Vagina (tissue), 2 donors: Measurements from ENCODE around the gene ENSA. TPM values are rescaled to one million over a fixed set of nuclear protein-coding genes. Genes with fewer than 3 reads are reported as not detected.
"Not testable (repeated sequence)": the region's sequence is repeated elsewhere in the genome, so short reads cannot be mapped to it uniquely, and the experiment has no call there.

ENCODE experiments used
- DNase-seq, 2 donors: peaks; one replicate each; pipeline ENCODE4 v3.0.0-alpha.2; 2017; ENCODE audit errors: extremely low spot score in 2 of 2
- H3K27ac ChIP-seq: fragments of 200-600 bp; sonication (generic); one replicate; pipeline ENCODE4 v1.5.1; 2019
- H3K27me3 ChIP-seq: fragments of 200-600 bp; sonication (generic); one replicate; pipeline ENCODE4 v1.5.1; 2019
- H3K36me3 ChIP-seq, 2 donors: fragments of 200-600 bp; sonication (generic); one replicate each; pipeline ENCODE4 v1.5.1; 2017 to 2019
- H3K4me1 ChIP-seq: fragments of 200-600 bp; sonication (generic); one replicate; pipeline ENCODE4 v1.5.1; 2019
- H3K4me3 ChIP-seq, 2 donors: fragments of 200-600 bp; sonication (generic); 1 replicate in 1 of 2; 2 replicates in 1 of 2; pipeline ENCODE4 v1.5.1; 2016 to 2019
- H3K9me3 ChIP-seq: fragments of 200-600 bp; sonication (generic); one replicate; pipeline ENCODE4 v1.5.1; 2019
- POLR2A ChIP-seq, 2 donors: fragments of 450-650 bp; IDR thresholded peaks; one replicate each; pipeline ENCODE4 v1.6.1; 2017; ENCODE audit warnings: antibody characterized with exemption in 2 of 2, mild to moderate bottlenecking in 2 of 2, moderate library complexity in 2 of 2
- POLR2AphosphoS5 ChIP-seq, 2 donors: sonication (generic); formaldehyde crosslinking; IDR thresholded peaks; one replicate each; pipeline ENCODE4 v1.9.0; 2017; ENCODE audit warnings: antibody characterized with exemption in 2 of 2, mild to moderate bottlenecking in 2 of 2, low read depth in 1 of 2; ENCODE audit not compliant: insufficient read depth in 1 of 2
- intact Hi-C: fragments of 100-400 bp; cut with DNase I; formaldehyde crosslinking; loops from one replicate; pipeline ENCODE4 v1.15.1; 2023
- total RNA-seq: library from RNA; depleted of rRNA; stranded (reverse); fragments of >200 nt; gene quantifications from one replicate; pipeline ENCODE4 v1.2.3, GENCODE V29; 2016
- TF ChIP-seq, protein P1 (sequence below), 3 experiments: fragments of 450-650 bp in 2 of 3; fragments of 200-600 bp in 1 of 3; sonication (generic) in 1 of 3; IDR thresholded peaks; one replicate each; pipeline ENCODE4 v1.5.1; 2017 to 2019; ENCODE audit warnings: antibody characterized with exemption in 3 of 3, mild to moderate bottlenecking in 2 of 3, moderate library complexity in 2 of 3

Gene ENSA
- total RNA-seq, 1 donor from 2014 or later: 117 TPM

DNA sequence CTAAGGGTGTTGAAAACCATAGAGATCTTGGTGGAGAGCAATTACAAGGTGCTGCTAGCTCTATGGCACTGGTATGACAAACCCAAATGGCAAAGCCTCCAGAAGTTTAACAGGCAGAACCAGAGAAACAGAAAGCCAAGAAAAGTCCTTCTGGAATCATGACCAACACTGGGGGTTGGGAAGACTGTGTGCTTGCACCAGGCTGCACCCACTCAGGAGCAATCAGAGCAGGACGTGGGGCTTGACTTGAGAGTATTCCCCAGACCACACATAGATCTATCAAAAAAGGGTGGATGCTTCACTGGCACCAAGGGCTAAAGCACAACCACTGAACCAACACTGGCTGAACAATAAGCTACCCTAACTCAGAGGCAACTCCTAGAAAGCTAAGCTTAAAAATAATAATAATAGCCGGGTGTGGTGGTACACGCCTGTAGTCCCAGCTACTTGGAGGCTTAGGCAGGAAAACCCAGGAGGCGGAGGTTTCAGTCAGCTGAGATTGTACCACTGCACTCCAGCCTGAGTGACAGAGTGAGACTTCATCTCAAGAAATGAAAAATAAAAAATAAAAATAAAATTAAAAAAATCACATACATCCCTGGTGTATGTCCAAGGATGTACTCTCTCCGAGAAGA lies 20.1 kb upstream of the ENSA start:
- peaks cover 5 to 43% of the 10 kb centered on the region in 2 donors for H3K36me3 ChIP-seq
- DNase-seq: no peak
- H3K4me1 ChIP-seq: no peaks in the 10 kb centered on the region
- intact Hi-C loops: loop anchor here (10.0 kb wide), 1 partner anchor 895 kb away; the partner anchor contains the start of gene TUFT1
- no peak for TF ChIP-seq POLR2AphosphoS5 (IDR thresholded peaks at IDR 0.05; ENCODE audit: insufficient read depth in 1 of 2, low read depth in 1 of 2)
- TF ChIP-seq, protein P1, sequence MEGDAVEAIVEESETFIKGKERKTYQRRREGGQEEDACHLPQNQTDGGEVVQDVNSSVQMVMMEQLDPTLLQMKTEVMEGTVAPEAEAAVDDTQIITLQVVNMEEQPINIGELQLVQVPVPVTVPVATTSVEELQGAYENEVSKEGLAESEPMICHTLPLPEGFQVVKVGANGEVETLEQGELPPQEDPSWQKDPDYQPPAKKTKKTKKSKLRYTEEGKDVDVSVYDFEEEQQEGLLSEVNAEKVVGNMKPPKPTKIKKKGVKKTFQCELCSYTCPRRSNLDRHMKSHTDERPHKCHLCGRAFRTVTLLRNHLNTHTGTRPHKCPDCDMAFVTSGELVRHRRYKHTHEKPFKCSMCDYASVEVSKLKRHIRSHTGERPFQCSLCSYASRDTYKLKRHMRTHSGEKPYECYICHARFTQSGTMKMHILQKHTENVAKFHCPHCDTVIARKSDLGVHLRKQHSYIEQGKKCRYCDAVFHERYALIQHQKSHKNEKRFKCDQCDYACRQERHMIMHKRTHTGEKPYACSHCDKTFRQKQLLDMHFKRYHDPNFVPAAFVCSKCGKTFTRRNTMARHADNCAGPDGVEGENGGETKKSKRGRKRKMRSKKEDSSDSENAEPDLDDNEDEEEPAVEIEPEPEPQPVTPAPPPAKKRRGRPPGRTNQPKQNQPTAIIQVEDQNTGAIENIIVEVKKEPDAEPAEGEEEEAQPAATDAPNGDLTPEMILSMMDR (IDR thresholded peaks at IDR 0.05): no peak
- no peak for TF ChIP-seq POLR2A (IDR thresholded peaks at IDR 0.05)
- no peaks in the 10 kb centered on the region for H3K9me3 ChIP-seq
- H3K4me3 ChIP-seq: no peak overlapping the region
- no peak overlapping the region for H3K27ac ChIP-seq
- H3K27me3 ChIP-seq: no peaks in the 10 kb centered on the region

DNA sequence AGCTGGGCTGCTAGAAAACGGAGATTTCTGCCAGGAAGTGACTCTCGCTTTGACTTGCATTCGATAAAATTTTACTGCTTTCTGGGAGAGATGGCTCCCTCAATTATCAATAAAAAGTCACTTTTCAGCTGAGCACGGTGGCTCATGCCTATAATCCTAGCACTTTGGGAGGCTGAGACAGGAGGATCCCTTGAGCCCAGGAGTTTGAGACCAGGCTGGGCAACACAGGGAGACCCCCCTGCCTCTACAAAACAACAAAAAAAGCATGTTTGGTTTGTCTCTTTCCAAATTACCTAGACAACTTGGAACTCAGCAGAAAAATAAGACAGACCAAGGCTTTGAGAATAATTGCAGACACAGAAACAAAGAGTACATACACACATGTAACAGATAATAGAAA lies 12.9 kb upstream of the ENSA start:
- TF ChIP-seq, protein P1 (IDR thresholded peaks at IDR 0.05): no peak
- TF ChIP-seq POLR2A (IDR thresholded peaks at IDR 0.05): no peak
- no peak for TF ChIP-seq POLR2AphosphoS5 (IDR thresholded peaks at IDR 0.05; ENCODE audit: insufficient read depth in 1 of 2, low read depth in 1 of 2)
- H3K4me1 ChIP-seq: no peaks in the 10 kb centered on the region
- H3K9me3 ChIP-seq: no peaks in the 10 kb centered on the region
- no peaks in the 10 kb centered on the region for H3K27me3 ChIP-seq
- intact Hi-C loops: loop anchor here (10.0 kb wide), 1 partner anchor 903 kb away; the partner anchor contains the start of gene TUFT1
- DNase-seq: no peak
- peaks cover 0 to 17% of the 10 kb centered on the region in 2 donors for H3K36me3 ChIP-seq
- H3K4me3 ChIP-seq: no peak overlapping the region
- H3K27ac ChIP-seq: no peak overlapping the region

DNA sequence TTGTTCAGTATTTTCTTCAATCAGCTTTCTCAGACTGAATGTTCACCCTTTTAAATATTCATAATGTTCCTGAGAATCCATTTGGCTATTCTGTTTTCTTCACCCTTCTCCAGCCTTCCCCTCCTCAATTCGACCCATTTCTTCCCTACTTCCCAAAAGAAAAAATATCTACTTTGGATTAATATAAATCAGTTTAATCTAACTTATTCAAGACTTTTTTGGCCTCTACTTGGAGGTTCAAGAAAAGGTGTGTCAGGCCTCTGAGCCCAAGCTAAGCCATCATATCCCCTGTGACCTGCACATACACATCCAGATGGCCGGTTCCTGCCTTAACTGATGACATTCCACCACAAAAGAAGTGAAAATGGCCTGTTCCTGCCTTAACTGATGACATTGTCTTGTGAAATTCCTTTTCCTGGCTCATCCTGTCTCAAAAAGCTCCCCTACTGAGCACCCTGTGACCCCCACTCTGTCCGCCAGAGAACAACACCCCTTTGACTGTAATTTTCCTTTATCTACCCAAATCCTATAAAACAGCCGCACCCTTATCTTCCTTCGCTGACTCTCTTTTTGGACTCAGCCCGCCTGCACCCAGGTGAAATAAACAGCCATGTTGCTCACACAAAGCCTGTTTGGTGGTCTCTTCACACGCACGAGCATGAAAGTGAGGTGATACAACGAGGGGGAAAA lies 11.9 kb upstream of the ENSA start:
- H3K9me3 ChIP-seq, H3K27me3 ChIP-seq, H3K4me1 ChIP-seq, H3K27ac ChIP-seq, DNase-seq, H3K4me3 ChIP-seq: not testable (repeated sequence)
- intact Hi-C loops: loop anchor here (10.0 kb wide), 1 partner anchor 904 kb away; the partner anchor contains the start of gene TUFT1
- H3K36me3 ChIP-seq: peaks cover 0 to 12% of the 10 kb centered on the region in 2 donors

DNA sequence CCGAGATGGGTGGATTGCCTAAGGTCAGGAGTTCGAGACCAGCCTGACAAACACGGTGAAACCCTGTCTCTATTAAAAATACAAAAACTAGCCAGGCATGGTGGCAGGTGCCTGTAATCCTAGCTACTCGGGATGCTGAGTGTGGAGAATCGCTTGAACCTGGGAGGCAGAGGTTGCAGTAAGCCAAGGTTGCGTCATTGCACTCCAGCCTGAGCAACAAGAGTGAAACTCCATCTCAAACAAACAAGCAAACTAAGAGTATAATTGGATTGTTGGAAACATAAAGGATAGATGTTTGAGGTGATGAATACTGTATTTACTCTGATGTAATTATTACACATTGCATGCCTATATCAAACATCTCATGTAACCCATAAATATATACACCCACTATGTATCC lies 9.0 kb upstream of the ENSA start:
- H3K36me3 ChIP-seq, DNase-seq, H3K9me3 ChIP-seq, H3K27ac ChIP-seq, H3K27me3 ChIP-seq, H3K4me3 ChIP-seq, intact Hi-C loops, H3K4me1 ChIP-seq: not testable (repeated sequence)

DNA sequence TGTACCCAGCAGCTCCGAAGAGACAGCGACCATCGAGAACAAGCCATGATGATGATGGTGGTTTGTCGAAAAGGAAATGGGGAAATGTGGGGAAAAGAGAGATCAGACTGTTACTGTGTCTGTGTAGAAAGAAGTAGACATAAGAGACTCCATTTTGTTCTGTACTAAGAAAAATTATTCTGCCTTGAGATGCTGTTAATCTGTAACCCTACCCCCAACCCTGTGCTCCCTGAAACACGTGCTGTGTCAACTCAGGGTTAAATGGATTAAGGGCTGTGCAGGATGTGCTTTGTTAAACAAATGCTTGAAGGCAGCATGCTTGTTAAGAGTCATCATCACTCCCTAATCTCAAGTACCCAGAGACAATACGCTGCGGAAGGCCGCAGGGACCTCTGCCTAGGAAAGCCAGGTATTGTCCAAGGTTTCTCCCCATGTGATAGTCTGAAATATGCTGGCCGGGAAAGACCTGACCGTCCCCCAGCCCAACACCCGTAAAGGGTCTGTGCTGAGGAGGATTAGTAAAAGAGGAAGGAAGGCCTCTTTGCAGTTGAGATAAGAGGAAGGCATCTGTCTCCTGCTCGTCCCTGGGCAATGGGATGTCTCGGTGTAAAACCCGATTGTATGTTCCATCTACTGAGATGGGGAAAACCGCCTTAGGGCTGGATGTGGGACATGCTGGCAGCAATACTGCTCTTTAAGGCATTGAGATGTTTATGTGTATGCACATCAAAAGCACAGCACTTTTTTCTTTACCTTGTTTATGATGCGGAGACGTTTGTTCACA lies 5.6 kb upstream of the ENSA start:
- H3K27ac ChIP-seq, DNase-seq, H3K4me1 ChIP-seq, H3K4me3 ChIP-seq, H3K27me3 ChIP-seq, H3K9me3 ChIP-seq, intact Hi-C loops, H3K36me3 ChIP-seq: not testable (repeated sequence)

DNA sequence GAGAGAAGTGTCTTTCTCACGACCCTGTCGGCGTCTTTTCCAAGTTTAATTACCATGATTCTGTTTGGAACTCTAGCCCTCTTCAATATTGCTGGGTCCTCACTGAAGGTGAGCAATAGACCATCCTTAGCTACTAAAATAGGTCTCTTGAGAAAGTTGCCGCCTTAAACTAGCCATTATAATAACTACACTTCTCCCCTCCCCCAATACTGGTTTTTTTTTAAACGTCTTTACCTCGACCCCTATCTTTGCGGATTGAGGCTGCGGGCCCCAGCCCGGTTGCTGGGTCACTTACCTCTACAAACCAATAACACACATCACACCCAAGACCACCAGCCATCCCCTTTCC lies 672 bp downstream of the ENSA start:
- H3K27ac ChIP-seq: peak overlapping the region; percentile 98
- peaks cover 0 to 36% of the 10 kb centered on the region in 2 donors for H3K36me3 ChIP-seq
- H3K27me3 ChIP-seq: no peaks in the 10 kb centered on the region
- no peak for DNase-seq
- peak overlapping the region; percentile 63 to 68 for H3K4me3 ChIP-seq
- intact Hi-C loops: loop anchor here (5.0 kb wide), 1 partner anchor 66 kb away; no protein-coding TSS in a partner anchor
- H3K4me1 ChIP-seq: peaks cover 55% of the 10 kb centered on the region
- H3K9me3 ChIP-seq: no peaks in the 10 kb centered on the region
- TF ChIP-seq POLR2A (IDR thresholded peaks at IDR 0.05) (no peak), POLR2AphosphoS5 (IDR thresholded peaks at IDR 0.05; ENCODE audit: insufficient read depth in 1 of 2, low read depth in 1 of 2) (no peak)
- TF ChIP-seq, protein P1 (IDR thresholded peaks at IDR 0.05): no peak
